Right ventricle myocardium inferior (tissue), 1 donor: ENCODE measurements around the gene CTAG1B. TPM values are rescaled to one million over a fixed set of nuclear protein-coding genes. Genes with fewer than 3 reads are reported as not detected.
"Not testable (repeated sequence)": the region's sequence is repeated elsewhere in the genome, so short reads cannot be mapped to it uniquely, and the experiment has no call there.

Experiments used
- ATAC-seq: fragments of 200-7000 bp; cut with Tn5 transposase; one replicate; pipeline ENCODE4 v1.9.1; 2020; ENCODE audit warnings: mild to moderate bottlenecking, moderate library complexity
- DNase-seq: peaks from one replicate; pipeline ENCODE4 v3.0.0; 2021; ENCODE audit errors: missing footprints
- intact Hi-C: fragments of 100-400 bp; cut with DNase I; formaldehyde crosslinking; loops from one replicate; pipeline ENCODE4 v1.11.0; 2022
- long read RNA-seq: library from polyadenylated mRNA; unstranded; transcript quantifications from one replicate; pipeline ENCODE4 v2.0.0, GENCODE V29; 2021
- total RNA-seq: library from RNA; stranded (reverse); fragmentation: NEBNext Ultra II Directional; extraction: Animal tissue kit (Norgen Biotek cat#: 25700); gene quantifications from one replicate; pipeline ENCODE4 v1.2.1, GENCODE V29; 2021
- donor health status: DM: no; HTN: yes; CAD: no; lungs with severe emphysema.

The CTAG1B gene
- total RNA-seq: not detected
- long read RNA-seq: 0 reads

DNA sequence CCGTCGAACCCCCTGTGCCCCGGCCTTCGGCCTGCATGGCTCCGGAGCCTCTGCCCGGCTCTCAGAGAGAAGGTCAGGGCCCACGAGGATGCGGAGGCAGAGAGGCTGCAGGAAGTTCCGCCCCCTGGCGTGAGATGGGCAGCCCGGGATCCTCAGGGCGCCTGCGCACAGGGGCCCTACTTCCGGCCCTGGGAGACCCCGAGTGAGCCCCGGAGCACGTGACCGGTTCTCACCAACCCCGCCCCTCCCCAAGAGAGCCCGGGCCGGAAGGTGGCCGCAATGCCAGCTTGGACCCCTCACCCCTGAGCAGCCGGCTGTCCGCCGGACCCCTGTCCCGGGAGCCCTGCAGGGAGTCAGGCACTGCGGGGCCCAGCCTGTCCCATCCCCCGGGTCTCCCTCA lies at the start of gene CTAG1B:
TSS of gene CTAG1B (minus strand) at position 101 of the 400 bp plus-strand sequence. CDS start at position 37, 64 bp downstream.
- ATAC-seq, intact Hi-C loops, DNase-seq: not testable (repeated sequence)

DNA sequence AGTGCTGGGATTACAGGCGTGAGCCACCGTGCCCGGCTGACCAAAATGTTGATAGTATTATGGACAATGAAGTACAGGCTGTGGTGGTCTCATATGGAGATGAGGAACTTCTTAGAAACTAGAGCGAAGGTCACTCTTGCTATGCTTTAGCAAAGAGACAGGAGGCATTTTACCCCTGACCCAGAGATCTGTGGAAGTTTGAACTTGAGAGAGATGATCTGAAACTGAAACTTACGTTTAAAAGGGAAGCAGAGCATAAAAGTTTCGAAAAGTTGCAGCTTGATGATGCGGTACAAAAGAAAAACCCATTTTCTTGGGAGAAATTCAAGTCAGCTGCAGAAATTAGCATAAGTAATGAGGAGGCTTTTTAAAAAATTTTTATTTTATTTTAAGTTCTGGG lies 42.8 kb upstream of the CTAG1B start:
- DNase-seq (no peak), ATAC-seq (no peak)
- intact Hi-C loops: no loop called here

DNA sequence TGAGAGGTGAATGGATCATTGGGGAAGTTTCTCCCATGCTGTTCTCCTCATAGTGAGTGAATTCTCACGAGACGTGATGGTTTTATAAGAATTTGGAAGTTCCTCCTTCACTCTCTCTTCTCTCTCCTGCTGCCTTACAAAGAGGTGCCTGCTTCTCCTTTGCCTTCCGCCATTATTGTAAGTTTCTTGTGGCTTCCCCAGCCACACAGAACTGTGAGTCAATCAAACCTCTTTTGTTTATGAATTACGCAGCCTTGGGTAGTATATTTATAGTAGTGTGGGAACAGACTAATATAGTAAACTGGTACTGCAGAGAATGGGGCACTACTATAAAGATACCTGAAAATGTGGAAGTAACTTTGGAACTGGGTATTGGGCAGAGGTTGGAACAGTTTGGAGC lies 42.1 kb upstream of the CTAG1B start:
- DNase-seq: no peak
- no peak for ATAC-seq
- intact Hi-C loops: no loop called here

DNA sequence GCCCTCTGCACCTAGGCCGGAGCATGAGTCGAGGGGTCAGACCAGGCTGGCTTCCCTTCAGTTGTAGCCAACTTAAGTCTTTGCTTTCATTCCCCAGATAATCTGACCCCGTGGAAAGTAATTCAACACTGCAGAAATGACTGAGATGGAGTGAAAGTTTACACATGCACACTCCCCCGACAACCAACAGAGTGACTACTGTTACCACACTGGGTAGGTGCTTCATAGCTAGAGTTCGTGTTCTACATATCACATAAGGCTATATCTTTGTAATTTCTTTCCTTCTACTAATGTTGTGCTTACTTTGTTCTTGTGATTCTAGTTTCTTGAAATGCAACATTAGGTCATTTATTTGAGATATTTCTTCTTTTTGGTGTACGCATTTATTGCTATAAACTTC lies 41.5 kb upstream of the CTAG1B start:
- intact Hi-C loops: no loop called here
- DNase-seq: no peak
- ATAC-seq: no peak

DNA sequence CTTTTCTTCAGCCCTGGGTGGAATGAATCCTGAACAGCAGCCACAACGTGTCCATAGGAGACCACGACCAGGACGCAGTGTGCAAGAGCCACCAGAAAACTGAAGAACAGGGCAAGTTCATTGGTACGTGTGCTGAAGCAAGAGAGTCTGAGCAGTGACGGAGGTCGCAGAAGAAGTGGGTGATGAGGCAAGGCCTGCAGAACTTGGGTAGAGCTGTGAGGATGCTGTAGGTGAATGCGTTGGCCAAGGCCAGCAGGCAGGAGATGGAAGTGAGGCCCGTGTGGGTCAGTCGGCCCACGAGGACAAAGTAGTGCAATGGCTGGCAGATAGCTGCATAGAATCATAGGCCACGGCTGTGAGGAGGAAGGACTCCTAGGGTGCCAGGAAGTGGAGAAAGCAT lies 39.9 kb upstream of the CTAG1B start:
- intact Hi-C loops: no loop called here
- no peak for ATAC-seq
- DNase-seq: no peak

DNA sequence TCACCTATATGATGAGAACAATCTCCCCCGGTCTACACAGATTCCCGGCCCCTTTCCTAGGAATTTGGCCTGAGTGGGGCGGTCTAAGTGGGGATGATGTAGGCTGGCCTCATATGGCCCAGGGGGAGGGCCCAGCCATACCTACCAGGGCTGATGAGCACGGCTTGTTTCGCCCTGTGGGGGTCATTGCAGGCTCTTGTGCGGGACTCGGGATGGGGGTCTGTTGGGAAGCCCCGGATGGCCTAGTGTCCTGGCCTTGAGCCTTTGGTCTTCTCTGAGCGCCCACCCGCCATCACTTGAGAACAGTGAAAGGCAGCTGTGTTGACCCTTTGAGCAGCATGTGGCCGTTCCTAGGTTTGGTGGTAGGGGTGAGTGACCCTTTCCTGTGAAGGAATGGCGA lies 39.1 kb upstream of the CTAG1B start:
- ATAC-seq (no peak), DNase-seq (no peak)
- intact Hi-C loops: no loop called here

DNA sequence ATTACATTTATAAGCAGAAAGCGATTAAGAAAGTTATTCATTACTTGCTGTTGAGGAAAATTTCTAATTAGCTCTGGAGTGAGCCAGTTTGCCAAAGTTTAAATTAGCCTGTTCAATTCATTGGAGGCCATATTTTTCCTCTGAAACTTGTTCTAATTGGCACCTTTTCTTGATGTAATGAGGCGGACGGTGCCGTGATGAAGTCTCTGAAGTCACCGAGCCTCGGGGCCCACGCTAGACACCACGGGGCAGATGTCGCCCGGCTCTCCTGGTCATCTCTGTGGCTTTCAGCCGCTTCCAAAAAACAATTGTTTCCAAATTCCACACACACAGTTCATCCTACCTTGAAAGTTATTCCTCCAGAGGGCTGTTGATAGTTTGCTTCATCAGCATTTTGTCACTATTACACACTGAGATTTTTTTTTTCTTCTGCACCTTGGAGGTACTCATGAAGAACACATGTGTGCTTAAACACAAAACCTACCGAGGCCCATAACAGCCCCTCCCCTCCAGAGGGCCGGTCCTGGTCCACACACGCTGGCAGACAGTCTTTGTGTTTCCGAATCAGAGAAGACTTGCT lies 38.2 kb upstream of the CTAG1B start:
- DNase-seq (no peak), ATAC-seq (no peak)
- intact Hi-C loops: no loop called here

DNA sequence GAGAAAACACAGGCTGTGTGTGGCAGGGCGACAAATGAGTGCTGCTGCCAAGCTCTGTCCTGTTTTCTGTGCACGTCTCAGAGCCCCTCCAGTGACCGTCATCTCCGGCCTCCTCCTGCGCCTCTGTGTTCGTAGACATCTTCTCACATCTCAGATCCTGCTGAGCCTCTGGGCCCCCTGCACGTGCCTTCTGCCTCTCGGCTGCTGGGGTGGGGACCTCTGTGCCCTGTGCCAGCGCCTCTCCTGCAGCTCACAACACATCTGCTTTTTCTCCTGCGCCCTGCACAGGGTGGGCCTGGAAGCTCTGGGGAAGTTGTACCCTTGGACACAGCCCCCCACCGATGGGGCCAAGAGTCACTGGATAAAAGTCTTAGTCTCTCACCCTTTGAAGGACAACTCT lies 36.7 kb upstream of the CTAG1B start:
- DNase-seq (no peak), ATAC-seq (no peak)
- intact Hi-C loops: no loop called here

DNA sequence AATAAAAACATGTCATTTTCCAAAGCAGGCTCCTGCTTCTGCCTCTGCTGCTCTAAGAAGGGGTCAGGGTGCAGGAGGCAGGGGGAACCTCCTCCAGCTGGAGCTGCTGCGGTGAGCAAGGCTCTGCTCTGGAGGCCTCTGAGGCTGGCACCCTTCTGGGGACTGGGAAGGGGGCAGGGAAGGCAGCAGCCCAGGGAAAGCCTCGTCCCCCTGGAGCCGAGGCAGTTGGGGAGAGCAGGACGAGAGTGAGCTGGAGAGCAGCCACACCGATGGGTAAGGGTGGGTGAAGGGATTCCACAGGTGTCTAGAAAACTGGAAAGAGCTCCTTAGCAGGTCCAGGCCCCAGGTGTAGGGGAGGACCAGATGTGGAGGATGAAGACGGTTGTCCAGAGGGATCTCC lies 36.3 kb upstream of the CTAG1B start:
- ATAC-seq: no peak
- intact Hi-C loops: no loop called here
- DNase-seq: no peak

DNA sequence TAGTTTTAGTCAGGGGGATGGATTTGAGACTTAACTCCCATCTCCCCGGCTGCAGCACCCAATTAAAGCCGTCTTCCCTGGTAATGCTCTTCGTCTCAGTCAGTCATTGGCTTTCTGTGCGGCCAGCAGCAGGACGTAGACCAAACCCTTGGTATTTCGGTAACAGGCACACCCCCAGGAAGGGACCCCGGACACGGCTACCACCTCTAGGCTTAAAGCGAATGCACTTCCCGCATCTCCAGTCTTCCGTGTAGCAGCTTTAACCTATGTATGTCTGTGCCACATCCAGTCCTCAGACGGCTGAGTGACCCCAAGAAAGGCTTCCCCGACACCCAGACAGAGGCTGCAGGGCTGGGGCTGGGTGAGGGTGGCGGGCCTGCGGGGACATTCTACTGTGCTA lies 35.8 kb upstream of the CTAG1B start:
- intact Hi-C loops: no loop called here
- DNase-seq (no peak), ATAC-seq (no peak)

DNA sequence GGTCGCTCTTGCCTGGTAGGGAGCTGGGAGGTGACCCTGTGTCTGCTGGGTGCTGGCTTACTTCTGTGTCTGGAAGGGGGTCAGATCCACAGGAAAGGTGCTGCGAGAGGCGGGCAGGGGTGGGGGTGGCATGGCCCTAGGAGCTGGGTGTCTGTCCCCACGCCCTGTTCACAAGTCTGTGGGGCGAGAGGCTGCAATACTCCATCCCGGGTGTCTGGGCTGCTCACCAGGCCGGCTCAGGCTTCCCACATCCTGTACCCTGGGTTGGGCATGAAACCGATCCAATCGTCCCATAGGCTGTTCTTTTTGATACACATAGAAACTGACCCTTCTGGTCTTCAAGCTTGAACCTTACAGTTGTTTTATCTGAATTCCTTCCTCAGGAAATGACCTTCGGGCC lies 35.3 kb upstream of the CTAG1B start:
- ATAC-seq (no peak), DNase-seq (no peak)
- intact Hi-C loops: no loop called here

DNA sequence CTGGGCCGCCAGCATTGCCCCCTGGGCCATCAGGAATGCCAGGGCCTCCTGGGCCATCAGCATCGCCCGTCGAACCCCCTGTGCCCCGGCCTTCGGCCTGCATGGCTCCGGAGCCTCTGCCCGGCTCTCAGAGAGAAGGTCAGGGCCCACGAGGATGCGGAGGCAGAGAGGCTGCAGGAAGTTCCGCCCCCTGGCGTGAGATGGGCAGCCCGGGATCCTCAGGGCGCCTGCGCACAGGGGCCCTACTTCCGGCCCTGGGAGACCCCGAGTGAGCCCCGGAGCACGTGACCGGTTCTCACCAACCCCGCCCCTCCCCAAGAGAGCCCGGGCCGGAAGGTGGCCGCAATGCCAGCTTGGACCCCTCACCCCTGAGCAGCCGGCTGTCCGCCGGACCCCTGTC lies 34.3 kb upstream of the CTAG1B start, which contains the start of gene CTAG2:
TSS of gene CTAG2 (minus strand) at position 167 of the 400 bp plus-strand sequence. CDS start at position 103, 64 bp downstream.
- DNase-seq, ATAC-seq, intact Hi-C loops: not testable (repeated sequence)

DNA sequence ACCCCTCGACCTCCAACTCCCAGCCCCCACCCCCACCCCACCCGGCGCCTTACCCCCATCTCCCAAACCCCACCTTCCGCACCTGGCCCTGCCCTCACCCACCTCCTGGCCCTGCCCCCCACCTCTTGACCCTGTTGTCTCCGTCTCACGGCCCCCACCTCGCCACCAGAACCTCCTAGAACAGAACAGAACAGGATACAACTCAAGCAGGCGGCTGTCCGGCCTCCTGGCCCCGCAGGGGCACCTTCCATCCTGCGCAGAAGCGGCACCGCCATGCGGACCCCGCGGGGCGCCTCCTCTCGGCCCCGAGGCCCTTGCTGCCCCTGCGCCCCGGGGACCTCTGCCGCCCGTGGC lies 33.9 kb upstream of the CTAG1B start:
- intact Hi-C loops: no loop called here
- DNase-seq (no peak), ATAC-seq (no peak)

DNA sequence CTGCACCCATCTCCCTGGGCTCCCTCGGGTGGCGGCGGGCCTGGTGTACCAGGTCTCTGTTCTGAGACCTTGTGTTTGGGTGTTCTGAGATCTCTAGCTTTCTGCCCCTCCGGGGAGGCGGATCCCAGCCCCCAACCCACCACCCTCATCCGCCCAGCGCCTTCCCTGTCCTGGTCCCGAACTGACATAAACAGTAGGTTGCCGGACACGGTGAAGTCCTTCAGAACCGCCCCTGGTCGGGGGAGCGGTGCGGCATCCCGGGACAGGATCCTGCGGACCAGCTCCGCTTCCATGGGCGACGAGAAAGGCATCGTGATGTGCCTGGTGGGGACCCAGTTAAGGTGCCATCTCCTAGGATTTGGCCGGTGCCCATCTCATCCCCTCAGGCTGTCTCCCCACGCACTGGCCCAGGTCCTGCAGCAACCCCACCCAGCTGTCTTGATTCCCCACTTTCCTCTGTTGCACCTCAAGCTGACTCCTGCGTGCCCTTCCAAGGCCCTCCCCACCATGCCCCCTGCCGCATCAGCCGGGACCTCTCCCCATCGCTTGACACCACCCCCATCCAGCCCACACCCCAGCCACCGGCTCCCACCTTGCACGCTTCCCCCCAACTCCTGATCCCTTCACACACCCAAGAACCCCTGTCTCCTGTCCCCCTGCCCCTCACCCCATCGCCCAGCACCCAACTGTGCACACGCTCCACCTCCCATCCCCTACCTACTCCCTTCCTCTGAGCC lies 33.4 kb upstream of the CTAG1B start:
- DNase-seq: no peak
- intact Hi-C loops: no loop called here
- ATAC-seq: no peak

DNA sequence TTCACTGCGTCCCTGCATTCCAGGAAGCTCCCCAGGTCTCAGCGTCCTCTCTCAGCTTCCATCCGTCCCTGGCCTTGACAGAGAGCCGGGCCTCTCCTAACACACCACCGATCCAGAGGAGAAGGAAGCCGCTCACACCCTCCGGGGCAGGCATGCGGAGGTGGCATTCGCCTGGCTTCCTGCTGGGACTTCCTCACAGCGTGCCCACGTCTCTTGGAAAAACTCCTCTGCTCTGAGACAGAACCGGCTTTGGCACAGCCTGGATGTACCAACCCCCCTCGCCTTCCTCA lies 31.1 kb upstream of the CTAG1B start:
- no peak for ATAC-seq
- DNase-seq: no peak
- intact Hi-C loops: no loop called here

DNA sequence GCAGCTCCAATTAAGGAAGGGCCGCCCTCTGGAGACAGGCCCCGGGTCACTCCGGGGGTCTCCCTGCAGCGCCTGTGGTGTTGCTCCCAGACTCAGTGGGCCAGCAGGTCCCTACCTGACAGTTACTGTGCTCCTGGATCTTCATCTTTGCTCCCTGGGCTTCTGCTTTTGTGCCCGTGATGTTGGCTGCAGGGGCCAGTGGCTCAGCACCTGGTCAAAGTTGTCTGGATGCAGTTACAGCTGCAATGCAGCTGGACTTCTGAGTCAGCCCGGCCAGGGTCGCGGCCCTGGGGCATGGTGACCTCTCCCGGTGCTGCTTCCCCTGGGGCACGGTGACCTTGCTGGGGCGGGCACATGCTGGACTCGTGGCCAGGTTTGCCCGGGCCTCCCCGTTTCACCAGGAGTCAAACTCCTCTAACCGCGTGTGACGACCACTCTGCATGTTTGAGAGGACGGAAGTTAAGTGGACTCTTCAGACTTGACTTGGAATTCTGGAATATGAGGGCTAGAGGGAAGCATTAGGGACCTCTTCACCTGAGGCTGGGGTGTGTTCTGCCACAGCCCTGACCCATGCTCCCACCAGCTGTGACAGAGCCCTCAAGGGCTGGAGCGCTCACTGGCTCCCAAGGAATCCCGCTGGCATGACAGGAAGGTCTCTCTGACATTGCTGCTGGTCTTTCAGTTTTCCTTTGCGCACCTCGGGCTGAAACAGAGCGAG lies 30.6 kb upstream of the CTAG1B start:
- no peak for ATAC-seq
- no peak for DNase-seq
- intact Hi-C loops: no loop called here

DNA sequence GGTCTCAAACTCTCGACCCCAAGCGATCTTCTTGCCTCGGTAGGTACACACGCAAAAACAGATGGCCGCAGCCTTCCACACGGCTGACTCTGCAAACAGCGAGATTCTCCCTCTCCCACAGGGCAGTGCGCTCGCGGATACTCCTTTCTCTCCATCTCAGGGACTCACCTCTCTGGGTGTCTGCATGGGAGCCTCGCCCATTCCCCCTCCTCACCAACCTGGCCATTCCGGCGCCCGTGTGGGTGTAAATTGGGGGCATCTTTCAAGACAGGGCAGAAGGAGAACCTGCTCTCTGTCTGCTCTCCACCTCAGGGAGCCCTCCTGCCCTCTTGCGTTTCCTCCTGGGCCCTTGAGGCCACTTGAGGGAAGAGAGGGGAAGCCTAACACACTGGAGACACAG lies 29.8 kb upstream of the CTAG1B start:
- no peak for ATAC-seq
- intact Hi-C loops: no loop called here

DNA sequence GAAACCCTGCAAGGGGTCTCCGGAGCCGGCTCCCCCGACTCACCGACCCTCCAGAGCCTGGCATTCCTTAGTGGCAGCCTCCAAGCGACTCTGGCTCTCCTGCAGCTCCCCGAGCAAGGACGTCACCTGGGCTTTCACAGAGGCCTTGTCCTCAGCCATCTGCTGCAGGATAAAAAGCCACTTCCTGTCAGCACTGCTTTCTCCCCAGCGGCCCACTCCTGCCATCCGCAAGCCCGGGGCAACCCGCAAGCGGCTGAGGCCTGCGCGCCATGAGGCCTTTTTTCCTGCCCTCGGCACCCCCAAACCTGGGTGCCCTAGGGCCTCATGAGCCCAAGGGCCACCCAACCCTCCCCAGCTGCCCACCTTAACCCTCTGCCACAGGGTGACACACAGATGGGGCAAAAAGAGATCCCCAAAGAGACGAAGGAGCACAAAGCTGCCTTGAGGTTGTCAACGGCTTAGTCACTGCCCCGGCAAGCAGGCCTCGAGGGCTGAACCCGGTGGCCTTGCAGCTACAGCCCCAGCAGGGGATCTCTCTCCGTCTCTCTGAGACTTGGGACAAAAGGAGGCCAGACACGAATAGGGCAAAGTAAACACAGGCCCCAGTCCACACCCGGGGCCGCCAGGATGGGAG lies 26.8 kb upstream of the CTAG1B start:
- ATAC-seq, intact Hi-C loops, DNase-seq: not testable (repeated sequence)

More for the DNA sequence above, 29.8 kb upstream of the CTAG1B start:
- DNase-seq: no peak

DNA sequence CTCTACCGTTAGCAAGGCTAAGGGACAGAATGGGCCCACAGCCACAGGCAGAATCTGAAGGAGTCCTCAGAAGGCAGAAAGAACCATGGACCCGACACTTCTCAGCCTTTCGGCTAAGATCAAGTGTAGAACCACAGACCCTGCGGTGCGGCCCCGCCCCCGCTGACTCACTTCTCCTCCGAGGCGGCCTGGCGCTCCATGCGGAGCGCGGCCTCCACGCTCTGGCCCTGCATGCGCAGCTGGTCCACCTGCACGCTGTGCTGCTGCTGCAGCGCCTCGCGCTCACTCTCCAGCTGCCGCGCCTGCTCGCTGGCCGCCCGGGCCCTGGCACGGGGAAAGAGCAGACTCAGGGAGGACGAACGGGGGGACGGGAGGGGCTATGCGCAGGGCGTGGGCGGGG lies 24.6 kb upstream of the CTAG1B start:
- intact Hi-C loops, ATAC-seq, DNase-seq: not testable (repeated sequence)

DNA sequence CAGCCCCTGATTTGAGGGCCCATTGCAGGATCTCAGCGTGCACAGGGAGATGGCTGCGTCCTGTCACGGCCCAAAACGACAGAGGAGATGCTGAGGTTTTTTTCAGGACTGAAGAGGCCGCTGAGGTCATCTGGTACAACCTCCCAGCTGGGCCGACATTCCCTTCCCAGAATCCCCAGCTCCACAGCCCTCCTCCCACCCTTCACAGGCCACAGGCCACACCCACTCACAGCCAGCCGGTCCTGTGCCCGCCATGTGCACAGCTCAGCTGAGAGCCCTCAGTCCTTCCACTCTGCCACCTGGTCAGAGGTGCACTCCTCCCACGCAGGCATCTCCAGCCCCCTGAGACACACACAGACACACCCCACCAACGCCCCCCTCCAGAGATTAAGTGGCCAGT lies 22.7 kb upstream of the CTAG1B start:
- intact Hi-C loops, DNase-seq: not testable (repeated sequence)
- ATAC-seq: peak; percentile 92
